H54 (cell line): ENCODE data around the gene CORO2A.
"Not testable (repeated sequence)": the region's sequence is repeated elsewhere in the genome, so short reads cannot be mapped to it uniquely, and the experiment has no call there.

Source experiments
- DNase-seq: peaks from one replicate; pipeline ENCODE4 v3.0.0; 2011; ENCODE audit warnings: low spot score, mixed read lengths; ENCODE audit not compliant: insufficient read length
- FAIRE-seq: peaks from 3 replicates; lab custom pipeline; 2011; peaks lifted over from hg19 to GRCh38; lab: Jason Lieb, UNC
- POLR2A ChIP-seq: IDR thresholded peaks from 2 replicates; pipeline ENCODE4 v1.6.1; 2011; ENCODE audit warnings: low read depth, mild to moderate bottlenecking, low read length

Gene CORO2A

GRCh38 chr9:98101868-98102273, 90.6 kb downstream of the CORO2A start:
- no peak for FAIRE-seq
- DNase-seq: no peak
- TF ChIP-seq POLR2A: no peak

- FAIRE-seq (no peak), DNase-seq (no peak)
These were observed 91.0 kb downstream of the CORO2A start for GRCh38 chr9:98101416-98101815.

GRCh38 chr9:98100456-98100855, 92.0 kb downstream of the CORO2A start:
- DNase-seq (no peak), FAIRE-seq (no peak)
- TF ChIP-seq POLR2A: no peak

More at GRCh38 chr9:98101416-98101815, 91.0 kb downstream of the CORO2A start:
- TF ChIP-seq POLR2A: no peak

- no peak for DNase-seq
- no peak for FAIRE-seq
- no peak for TF ChIP-seq POLR2A
These were observed 92.5 kb downstream of the CORO2A start for GRCh38 chr9:98099898-98100297.

GRCh38 chr9:98099346-98099745, 93.1 kb downstream of the CORO2A start:
- FAIRE-seq: no peak
- DNase-seq: no peak

GRCh38 chr9:98097836-98098235, 94.6 kb downstream of the CORO2A start:
- FAIRE-seq (no peak), DNase-seq (no peak)
- no peak for TF ChIP-seq POLR2A

More at GRCh38 chr9:98099346-98099745, 93.1 kb downstream of the CORO2A start:
- TF ChIP-seq POLR2A: no peak

GRCh38 chr9:98096091-98096490, 96.3 kb downstream of the CORO2A start:
- no peak for TF ChIP-seq POLR2A
- DNase-seq: no peak
- FAIRE-seq: no peak

- no peak for TF ChIP-seq POLR2A
- FAIRE-seq (no peak), DNase-seq (no peak)
These were observed 97.0 kb downstream of the CORO2A start for GRCh38 chr9:98095401-98095800.

- DNase-seq (no peak), FAIRE-seq (no peak)
- TF ChIP-seq POLR2A: no peak
These were observed 97.6 kb downstream of the CORO2A start for GRCh38 chr9:98094851-98095250.

GRCh38 chr9:98094316-98094715, 98.1 kb downstream of the CORO2A start:
- no peak for TF ChIP-seq POLR2A
- DNase-seq (no peak), FAIRE-seq (no peak)

- DNase-seq: no peak
- no peak for TF ChIP-seq POLR2A
These were observed 99.9 kb downstream of the CORO2A start for GRCh38 chr9:98092613-98092931.

GRCh38 chr9:98091735-98092612, 100.5 kb downstream of the CORO2A start:
- DNase-seq (no peak), FAIRE-seq (no peak)
- TF ChIP-seq POLR2A: no peak

More at GRCh38 chr9:98092613-98092931, 99.9 kb downstream of the CORO2A start:
- no peak for FAIRE-seq

- not testable (repeated sequence) for FAIRE-seq, DNase-seq
These were observed 101.8 kb downstream of the CORO2A start for GRCh38 chr9:98090674-98091073.

- FAIRE-seq: no peak
- no peak for TF ChIP-seq POLR2A
- DNase-seq: no peak
These were observed 104.8 kb downstream of the CORO2A start for GRCh38 chr9:98087420-98088354.
